ENCODE data around the gene RPS16. TPM values are rescaled to one million over a fixed set of nuclear protein-coding genes. Genes with fewer than 3 reads are reported as not detected.
A peak's percentile ranks its signal among the peaks of the same experiment; 100 is the strongest.

RPS16 gene
- total RNA-seq, 1 experiment from 2014 or later: 2,510 TPM

DNA sequence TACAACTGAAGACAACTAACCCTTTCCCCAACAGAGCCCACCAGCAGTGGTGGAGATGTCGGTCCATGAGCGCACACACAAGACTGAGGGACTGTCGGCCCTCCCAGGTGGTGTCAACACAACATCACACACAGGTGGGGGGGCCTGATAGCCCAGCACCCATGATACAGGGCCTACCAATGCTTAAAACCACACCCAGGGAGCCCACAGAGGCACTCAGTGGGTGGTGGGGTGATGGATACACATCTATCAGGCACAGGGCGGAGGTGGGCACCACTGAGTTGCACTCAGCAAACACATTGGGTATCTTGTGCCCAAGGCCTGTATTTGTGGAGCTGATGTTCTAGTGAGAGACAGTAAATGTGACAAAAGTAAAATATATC, 36.1 kb downstream of the RPS16 start:
- H3K36me3 ChIP-seq (ENCODE audit: low read depth): no peaks in the 10 kb centered on the region
- no peak overlapping the region for H3K4me2 ChIP-seq
- ChIA-PET CTCF (interaction anchor here (0.5 kb wide), 1 partner anchor 36 kb away, joined by 3 read pairs; the partner anchor contains the start of gene RPS16), POLR2A (ENCODE audit: unreplicated experiment) (no interaction called here)
- H2AFZ ChIP-seq: no peak overlapping the region
- no peaks in the 10 kb centered on the region for H3K79me2 ChIP-seq (ENCODE audit: low read depth)
- no peak overlapping the region for H3K4me3 ChIP-seq
- H3K27ac ChIP-seq: no peak overlapping the region; the same call in 1 of the 2 replicates
- no peaks in the 10 kb centered on the region for H4K20me1 ChIP-seq (ENCODE audit: insufficient read depth)
- BruUV-seq (replicated peaks): no TSS peak
- no peaks in the 10 kb centered on the region for H3K9me2 ChIP-seq (ENCODE audit: insufficient read depth)
- intact Hi-C loops (cut with micrococcal nuclease; ENCODE audit: unreplicated experiment): no loop called here
- H3K4me1 ChIP-seq (replicated peaks; ENCODE audit: insufficient read depth): peaks cover 39% of the 10 kb centered on the region
- DNase-seq: no peak
- H3K27me3 ChIP-seq (ENCODE audit: insufficient read depth, low read depth): no peaks in the 10 kb centered on the region
- H3K9me3 ChIP-seq (ENCODE audit: insufficient read depth, low read depth): no peaks in the 10 kb centered on the region
- no peak for TF ChIP-seq EZH2 (IDR thresholded peaks at IDR 0.05; ENCODE audit: low read depth)
- H3F3A ChIP-seq (ENCODE audit: insufficient read depth, low read depth): peaks cover 67% of the 10 kb centered on the region

- Histone ChIP-seq H4K20me1 (ENCODE audit: insufficient read depth) (no peaks in the 10 kb centered on the region), H3K9me2 (ENCODE audit: insufficient read depth) (no peaks in the 10 kb centered on the region), H3F3A (ENCODE audit: insufficient read depth, low read depth) (peaks cover 58% of the 10 kb centered on the region), H3K4me3 (peak overlapping the region; percentile 17; the same call in 1 of the 2 replicates), H3K36me3 (ENCODE audit: low read depth) (no peaks in the 10 kb centered on the region), H3K4me1 (replicated peaks; ENCODE audit: insufficient read depth) (peaks cover 32% of the 10 kb centered on the region), H3K4me2 (peak overlapping the region; percentile 68), H3K9me3 (ENCODE audit: insufficient read depth, low read depth) (no peaks in the 10 kb centered on the region), H3K27me3 (ENCODE audit: insufficient read depth, low read depth) (no peaks in the 10 kb centered on the region), H2AFZ (no peak overlapping the region), H3K27ac (peak overlapping the region; percentile 95), H3K79me2 (ENCODE audit: low read depth) (no peaks in the 10 kb centered on the region)
- ChIA-PET CTCF (interaction anchor here (0.6 to 1.6 kb wide), 4 partner anchors 9 to 337 kb away, joined by 3 to 8 read pairs (median 5); no protein-coding TSS in a partner anchor), POLR2A (ENCODE audit: unreplicated experiment) (interaction anchor here (0.6 to 1.3 kb wide), 7 partner anchors 8 to 40 kb away, joined by 4 to 12 read pairs (median 7); partner anchors contain the start of genes RPS16 and ZFP36)
- no peak for TF ChIP-seq EZH2 (IDR thresholded peaks at IDR 0.05; ENCODE audit: low read depth)
- TF ChIP-seq, protein P1, sequence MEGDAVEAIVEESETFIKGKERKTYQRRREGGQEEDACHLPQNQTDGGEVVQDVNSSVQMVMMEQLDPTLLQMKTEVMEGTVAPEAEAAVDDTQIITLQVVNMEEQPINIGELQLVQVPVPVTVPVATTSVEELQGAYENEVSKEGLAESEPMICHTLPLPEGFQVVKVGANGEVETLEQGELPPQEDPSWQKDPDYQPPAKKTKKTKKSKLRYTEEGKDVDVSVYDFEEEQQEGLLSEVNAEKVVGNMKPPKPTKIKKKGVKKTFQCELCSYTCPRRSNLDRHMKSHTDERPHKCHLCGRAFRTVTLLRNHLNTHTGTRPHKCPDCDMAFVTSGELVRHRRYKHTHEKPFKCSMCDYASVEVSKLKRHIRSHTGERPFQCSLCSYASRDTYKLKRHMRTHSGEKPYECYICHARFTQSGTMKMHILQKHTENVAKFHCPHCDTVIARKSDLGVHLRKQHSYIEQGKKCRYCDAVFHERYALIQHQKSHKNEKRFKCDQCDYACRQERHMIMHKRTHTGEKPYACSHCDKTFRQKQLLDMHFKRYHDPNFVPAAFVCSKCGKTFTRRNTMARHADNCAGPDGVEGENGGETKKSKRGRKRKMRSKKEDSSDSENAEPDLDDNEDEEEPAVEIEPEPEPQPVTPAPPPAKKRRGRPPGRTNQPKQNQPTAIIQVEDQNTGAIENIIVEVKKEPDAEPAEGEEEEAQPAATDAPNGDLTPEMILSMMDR (conservative IDR thresholded peaks at IDR 0.05): no peak
- no TSS peak for BruUV-seq (replicated peaks)
- DNase-seq: peak; percentile 56 to 78
- intact Hi-C loops (cut with micrococcal nuclease; ENCODE audit: unreplicated experiment): no loop called here
Measured at GRCh38 chr19:39398297-39398864, 37.4 kb downstream of the RPS16 start.

DNA sequence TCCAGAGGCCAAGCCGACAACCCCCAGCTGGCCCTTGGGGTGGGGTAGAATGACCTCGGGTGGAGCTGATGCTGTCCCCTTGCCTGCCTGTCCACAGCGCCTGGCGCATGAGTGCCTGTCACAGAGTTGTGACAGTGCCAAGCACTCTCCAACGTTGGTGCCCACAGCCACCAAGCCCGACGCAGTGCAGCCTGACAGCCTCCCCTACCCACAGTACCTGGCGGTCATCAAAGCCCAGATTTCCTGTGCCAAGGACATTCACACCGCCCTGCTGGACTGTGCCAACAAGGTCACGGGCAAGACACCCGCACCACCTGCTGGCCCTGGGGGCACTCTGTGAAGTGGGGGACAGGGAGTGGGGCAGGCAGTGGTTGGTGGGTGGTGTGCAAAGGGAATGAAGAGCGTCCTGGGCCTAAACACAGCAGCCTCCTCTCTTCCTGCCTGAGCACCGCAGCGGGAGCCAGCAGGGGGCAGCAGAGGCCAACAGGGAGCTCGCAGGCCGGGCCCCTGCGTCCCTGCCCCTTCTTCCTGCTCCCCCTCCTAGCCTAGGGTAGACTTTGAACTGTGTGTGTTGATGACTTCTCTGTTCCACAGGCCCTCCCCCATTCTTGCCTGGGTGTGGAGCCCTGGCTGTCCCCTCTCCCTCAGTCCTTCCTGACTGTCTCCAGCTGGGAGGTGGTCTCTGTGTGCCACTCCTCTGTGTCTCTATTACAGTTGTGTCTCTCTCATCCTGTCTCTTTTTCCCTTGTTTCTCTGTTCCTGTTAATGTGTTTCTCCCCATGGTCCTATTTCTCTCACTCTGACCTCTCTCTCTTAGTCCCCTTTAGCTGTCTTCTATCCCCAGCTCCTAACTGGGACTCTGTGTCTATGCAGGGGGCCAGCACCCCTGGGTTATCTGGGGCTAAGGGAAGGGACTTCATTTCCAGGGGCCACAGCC, 38.1 kb downstream of the RPS16 start:
- peaks cover 50% of the 10 kb centered on the region for H3F3A ChIP-seq (ENCODE audit: insufficient read depth, low read depth)
- no peaks in the 10 kb centered on the region for H4K20me1 ChIP-seq (ENCODE audit: insufficient read depth)
- H3K27ac ChIP-seq: peak overlapping the region; percentile 95
- H3K9me2 ChIP-seq (ENCODE audit: insufficient read depth): no peaks in the 10 kb centered on the region
- H2AFZ ChIP-seq: no peak overlapping the region
- DNase-seq: peak; percentile 60 to 85
- peaks cover 2% of the 10 kb centered on the region for H3K79me2 ChIP-seq (ENCODE audit: low read depth)
- peak overlapping the region; percentile 68 for H3K4me2 ChIP-seq
- BruUV-seq (replicated peaks): no TSS peak
- intact Hi-C loops (cut with micrococcal nuclease; ENCODE audit: unreplicated experiment): loop anchor here (1.0 to 2.0 kb wide), 2 partner anchors 15 to 135 kb away; partner anchors contain the start of genes EID2B and PLEKHG2
- no peaks in the 10 kb centered on the region for H3K36me3 ChIP-seq (ENCODE audit: low read depth)
- H3K4me3 ChIP-seq: peak overlapping the region; percentile 17; the same call in 1 of the 2 replicates
- CTCF ChIA-PET: interaction anchor here (0.6 to 1.6 kb wide), 4 partner anchors 10 to 338 kb away, joined by 3 to 8 read pairs (median 5); no protein-coding TSS in a partner anchor
- no peaks in the 10 kb centered on the region for H3K9me3 ChIP-seq (ENCODE audit: insufficient read depth, low read depth)
- POLR2A ChIA-PET (ENCODE audit: unreplicated experiment): interaction anchor here (0.6 to 1.3 kb wide), 4 partner anchors 9 to 38 kb away, joined by 4 to 10 read pairs (median 7); partner anchors contain the start of genes RPS16 and ZFP36
- no peaks in the 10 kb centered on the region for H3K27me3 ChIP-seq (ENCODE audit: insufficient read depth, low read depth)
- H3K4me1 ChIP-seq (replicated peaks; ENCODE audit: insufficient read depth): peaks cover 24% of the 10 kb centered on the region
- TF ChIP-seq EZH2 (IDR thresholded peaks at IDR 0.05; ENCODE audit: low read depth): no peak
- TF ChIP-seq, protein P1 (conservative IDR thresholded peaks at IDR 0.05): peak; percentile 93
